LNCaP clone FGC (cell line): Measurements from ENCODE around the gene EPB41L2.
A peak's percentile ranks its signal among the peaks of the same experiment; 100 is the strongest.

Source experiments
- DNase-seq: peaks from one replicate; pipeline ENCODE4 v3.0.0-alpha.2; 2011; ENCODE audit warnings: low read depth
- H3K4me3 ChIP-seq: 2 replicates; pipeline ENCODE4 v1.5.1; 2011; ENCODE audit warnings: mild to moderate bottlenecking, low read depth, low read length, control low read depth
- CTCF ChIP-seq: IDR thresholded peaks from 2 replicates; pipeline ENCODE4 v1.5.1; 2012; ENCODE audit warnings: mild to moderate bottlenecking; ENCODE audit not compliant: control insufficient read depth, insufficient read depth; ENCODE audit errors: extremely low read depth

The EPB41L2 gene

GRCh38 chr6:131001945-131002660 lies 60.9 kb downstream of the EPB41L2 start:
- no peak for DNase-seq
- H3K4me3 ChIP-seq = no peak overlapping the region
- no peak for TF ChIP-seq CTCF

- no peak for DNase-seq
- no peak overlapping the region for H3K4me3 ChIP-seq
- TF ChIP-seq CTCF = no peak
Observed at GRCh38 chr6:131001111-131001736, 61.8 kb downstream of the EPB41L2 start.

- H3K4me3 ChIP-seq = no peak overlapping the region
- no peak for TF ChIP-seq CTCF
- no peak for DNase-seq
Observed at GRCh38 chr6:131000544-131000943, 62.5 kb downstream of the EPB41L2 start.

GRCh38 chr6:130997061-130997753 lies 65.8 kb downstream of the EPB41L2 start:
- no peak for DNase-seq
- TF ChIP-seq CTCF = no peak
- H3K4me3 ChIP-seq = no peak overlapping the region

GRCh38 chr6:130996635-130997034 lies 66.4 kb downstream of the EPB41L2 start:
- no peak for TF ChIP-seq CTCF
- DNase-seq = no peak
- no peak overlapping the region for H3K4me3 ChIP-seq

- peak overlapping the region; percentile 32 for H3K4me3 ChIP-seq
- peak; percentile 56 for DNase-seq
- TF ChIP-seq CTCF = no peak
Observed at GRCh38 chr6:130995783-130996447, 67.1 kb downstream of the EPB41L2 start.
